HG02571 (cell line): ENCODE results near the gene ADCY1.

Experiments
- ATAC-seq: cut with Tn5 transposase; IDR thresholded peaks from one replicate; pipeline ENCODE4 v1.9.1; 2021; ENCODE audit warnings: mild to moderate bottlenecking, moderate library complexity; ENCODE audit not compliant: unreplicated experiment

Gene ADCY1

GRCh38 chr7:45576249-45576929 lies 2.2 kb downstream of the ADCY1 start:
- ATAC-seq, result no peak

- ATAC-seq, result no peak
These were observed 3.9 kb downstream of the ADCY1 start for GRCh38 chr7:45578022-45578421.

- no peak for ATAC-seq
These were observed 4.3 kb downstream of the ADCY1 start for GRCh38 chr7:45578467-45578866.

GRCh38 chr7:45579391-45579801 lies 5.2 kb downstream of the ADCY1 start:
- ATAC-seq, result no peak

- no peak for ATAC-seq
These were observed 6.1 kb downstream of the ADCY1 start for GRCh38 chr7:45580053-45580872.

- no peak for ATAC-seq
These were observed 7.2 kb downstream of the ADCY1 start for GRCh38 chr7:45581271-45581780.

GRCh38 chr7:45582136-45582749 lies 8.1 kb downstream of the ADCY1 start:
- ATAC-seq, result no peak

GRCh38 chr7:45582868-45583277 lies 8.7 kb downstream of the ADCY1 start:
- ATAC-seq, result no peak

GRCh38 chr7:45583296-45583695 lies 9.1 kb downstream of the ADCY1 start:
- no peak for ATAC-seq

- no peak for ATAC-seq
These were observed 10.4 kb downstream of the ADCY1 start for GRCh38 chr7:45584261-45585210.

- no peak for ATAC-seq
These were observed 11.5 kb downstream of the ADCY1 start for GRCh38 chr7:45585628-45586027.

GRCh38 chr7:45586542-45587520 lies 12.7 kb downstream of the ADCY1 start:
- ATAC-seq, result no peak

GRCh38 chr7:45588466-45588865 lies 14.3 kb downstream of the ADCY1 start:
- no peak for ATAC-seq

GRCh38 chr7:45589061-45589460 lies 14.9 kb downstream of the ADCY1 start:
- no peak for ATAC-seq

- ATAC-seq, result no peak
These were observed 15.9 kb downstream of the ADCY1 start for GRCh38 chr7:45589915-45590678.

- ATAC-seq, result no peak
These were observed 16.5 kb downstream of the ADCY1 start for GRCh38 chr7:45590679-45591057.

GRCh38 chr7:45591101-45591906 lies 17.1 kb downstream of the ADCY1 start:
- ATAC-seq, result no peak
